Measurements from ENCODE around the gene C19orf38. TPM values are rescaled to one million over a fixed set of nuclear protein-coding genes. Genes with fewer than 3 reads are reported as not detected.

The C19orf38 gene
- total and polyA plus RNA-seq, 9 of the 15 experiments (the other 6 are each of a cell fraction or from before 2014, with no cell fraction given) = 0.14 to 0.18 TPM; not detected in 7

- TF ChIP-seq, protein P1, sequence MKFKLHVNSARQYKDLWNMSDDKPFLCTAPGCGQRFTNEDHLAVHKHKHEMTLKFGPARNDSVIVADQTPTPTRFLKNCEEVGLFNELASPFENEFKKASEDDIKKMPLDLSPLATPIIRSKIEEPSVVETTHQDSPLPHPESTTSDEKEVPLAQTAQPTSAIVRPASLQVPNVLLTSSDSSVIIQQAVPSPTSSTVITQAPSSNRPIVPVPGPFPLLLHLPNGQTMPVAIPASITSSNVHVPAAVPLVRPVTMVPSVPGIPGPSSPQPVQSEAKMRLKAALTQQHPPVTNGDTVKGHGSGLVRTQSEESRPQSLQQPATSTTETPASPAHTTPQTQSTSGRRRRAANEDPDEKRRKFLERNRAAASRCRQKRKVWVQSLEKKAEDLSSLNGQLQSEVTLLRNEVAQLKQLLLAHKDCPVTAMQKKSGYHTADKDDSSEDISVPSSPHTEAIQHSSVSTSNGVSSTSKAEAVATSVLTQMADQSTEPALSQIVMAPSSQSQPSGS (CRISPR knock-in tag; IDR thresholded peaks at IDR 0.05) = no peak
- TF ChIP-seq PHF8 (IDR thresholded peaks at IDR 0.05; ENCODE audit: borderline replicate concordance, low read length) (peak; percentile 52; the same call in 1 of the 2 replicates), ZFP30 (CRISPR knock-in tag; IDR thresholded peaks at IDR 0.05; ENCODE audit: borderline replicate concordance) (no peak), POLR2G (IDR thresholded peaks at IDR 0.05; ENCODE audit: low read depth, low read length) (peak; percentile 38; the same call in 1 of the 2 replicates), CUX1 (CRISPR knock-in tag; IDR thresholded peaks at IDR 0.05) (no peak), PCBP1 (IDR thresholded peaks at IDR 0.05; ENCODE audit: low read depth, low read length, poor library complexity, severe bottlenecking) (peak; percentile 37), RB1 (IDR thresholded peaks at IDR 0.05; ENCODE audit: low read depth) (peak; percentile 59; the same call in 1 of the 2 replicates), L3MBTL2 (IDR thresholded peaks at IDR 0.05) (peak; percentile 43; the same call in 1 of the 2 replicates), RBFOX2 (IDR thresholded peaks at IDR 0.05; ENCODE audit: low read depth, low read length) (peak; percentile 53), DACH1 (IDR thresholded peaks at IDR 0.05; ENCODE audit: partially characterized antibody) (no peak)
- TF ChIP-seq, protein P2, sequence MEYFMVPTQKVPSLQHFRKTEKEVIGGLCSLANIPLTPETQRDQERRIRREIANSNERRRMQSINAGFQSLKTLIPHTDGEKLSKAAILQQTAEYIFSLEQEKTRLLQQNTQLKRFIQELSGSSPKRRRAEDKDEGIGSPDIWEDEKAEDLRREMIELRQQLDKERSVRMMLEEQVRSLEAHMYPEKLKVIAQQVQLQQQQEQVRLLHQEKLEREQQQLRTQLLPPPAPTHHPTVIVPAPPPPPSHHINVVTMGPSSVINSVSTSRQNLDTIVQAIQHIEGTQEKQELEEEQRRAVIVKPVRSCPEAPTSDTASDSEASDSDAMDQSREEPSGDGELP (CRISPR knock-in tag; IDR thresholded peaks at IDR 0.05; ENCODE audit: borderline replicate concordance) = peak; percentile 26; the same call in 1 of the 2 replicates
Observed at GRCh38 chr19:10871711-10872545, 23.7 kb downstream of the C19orf38 start (continued).

Data from K562 (cell line).